GM12878 (cell line): ENCODE results near the gene PHLPP1. TPM values are rescaled to one million over a fixed set of nuclear protein-coding genes. Genes with fewer than 3 reads are reported as not detected.

Source experiments
- ATAC-seq: fragments of 200-7000 bp; cut with Tn5 transposase; 3 replicates; pipeline ENCODE4 v1.9.1; 2020; ENCODE audit warnings: mild to moderate bottlenecking, moderate library complexity
- BruUV-seq: library from RNA; stranded (reverse); fragments of 400-500 nt; replicated peaks from 2 replicates; lab custom pipeline; 2021; lab: Mats Ljungman, UMichigan
- CTCF ChIA-PET: fragments of 300-600 bp; sonication (Branson Sonifier 250); formaldehyde crosslinking; extraction: SDS; loops from one replicate; lab custom pipeline; 2021; ENCODE audit warnings: inconsistent platforms; lab: Yijun Ruan, JAX
- POLR2A ChIA-PET: fragments of 350-600 bp; formaldehyde crosslinking; extraction: SDS; loops from one replicate; lab custom pipeline; 2021; ENCODE audit warnings: inconsistent platforms; lab: Charles Lee
- RAD21 ChIA-PET: fragments of 300-600 bp; sonication (Branson Sonifier 250); formaldehyde crosslinking; loops from one replicate; lab custom pipeline; 2023; ENCODE audit warnings: antibody characterized with exemption; ENCODE audit not compliant: unreplicated experiment; lab: Charles Lee
- SMC1A ChIA-PET: fragments of 300-600 bp; sonication (Branson Sonifier 250); formaldehyde crosslinking; loops from one replicate; lab custom pipeline; 2023; ENCODE audit not compliant: unreplicated experiment, uncharacterized antibody; lab: Charles Lee
- DNase-seq: peaks from one replicate; pipeline ENCODE4 v3.0.0-alpha.2; 2011; ENCODE audit warnings: low read depth, low spot score
- FAIRE-seq: peaks from 3 replicates; lab custom pipeline; 2011; peaks lifted over from hg19 to GRCh38; lab: Jason Lieb, UNC
- H2AFZ ChIP-seq: 2 replicates; pipeline ENCODE4 v1.6.0; 2011; ENCODE audit warnings: low read depth, low read length, control low read depth; ENCODE audit not compliant: control insufficient read depth
- H3K27ac ChIP-seq: 2 replicates; pipeline ENCODE4 v1.5.1; 2011; ENCODE audit warnings: control low read depth; ENCODE audit not compliant: control insufficient read depth, insufficient read depth
- H3K27me3 ChIP-seq, 2 experiments: replicated peaks in 1 of 2; 2 replicates each; pipeline versions ENCODE4 v1.6.0 to v1.6.1; 2011; ENCODE audit warnings: low read length in 1 of 2; ENCODE audit not compliant: control insufficient read depth in 2 of 2, insufficient read depth in 2 of 2
- H3K36me3 ChIP-seq, 2 experiments: 2 replicates each; pipeline ENCODE4 v1.5.1; 2011; ENCODE audit warnings: low read length in 1 of 2; ENCODE audit not compliant: control insufficient read depth in 2 of 2, insufficient read depth in 2 of 2
- H3K4me1 ChIP-seq: 2 replicates; pipeline ENCODE4 v1.6.1; 2011; ENCODE audit warnings: mild to moderate bottlenecking, low read length, moderate library complexity, mixed read lengths; ENCODE audit not compliant: control insufficient read depth, insufficient read depth
- H3K4me2 ChIP-seq: 2 replicates; pipeline ENCODE4 v1.6.0; 2011; ENCODE audit warnings: control low read depth; ENCODE audit not compliant: control insufficient read depth, insufficient read depth
- H3K4me3 ChIP-seq: fragments of 200-600 bp; sonication (generic); 2 replicates; pipeline ENCODE4 v1.5.1; 2016
- H3K79me2 ChIP-seq: 2 replicates; pipeline ENCODE4 v1.6.0; 2011; ENCODE audit warnings: low read length; ENCODE audit not compliant: control insufficient read depth, insufficient read depth
- H3K9ac ChIP-seq: 2 replicates; pipeline ENCODE4 v1.8.0; 2011; ENCODE audit warnings: low read length, control low read depth, mixed read lengths; ENCODE audit not compliant: control insufficient read depth, insufficient read depth
- H3K9me3 ChIP-seq: replicated peaks from 3 replicates; pipeline ENCODE4 v1.5.1; 2011; ENCODE audit warnings: mild to moderate bottlenecking, low read length; ENCODE audit not compliant: control insufficient read depth, insufficient read depth
- H4K20me1 ChIP-seq: 2 replicates; pipeline ENCODE4 v1.6.0; 2011; ENCODE audit not compliant: control insufficient read depth, insufficient read depth
- BMI1 ChIP-seq: fragments of 450-650 bp; IDR thresholded peaks from 2 replicates; pipeline ENCODE4 v1.6.1; 2016; ENCODE audit warnings: mild to moderate bottlenecking, moderate library complexity, borderline replicate concordance
- EP300 ChIP-seq, 2 experiments: fragments of 150-350 bp in 1 of 2; IDR thresholded peaks; 2 replicates each; pipeline ENCODE4 v1.6.1; 2011 to 2012; ENCODE audit warnings: low read depth in 2 of 2, low read length in 2 of 2, borderline replicate concordance in 1 of 2, improper control_type of control experiment in 1 of 2, inconsistent platforms in 1 of 2; ENCODE audit not compliant: control insufficient read depth in 1 of 2
- HDAC2 ChIP-seq: fragments of 200-600 bp; sonication (generic); IDR thresholded peaks from 2 replicates; pipeline ENCODE4 v1.6.1; 2017
- LARP7 ChIP-seq: fragments of 450-650 bp; IDR thresholded peaks from 2 replicates; pipeline ENCODE4 v1.6.1; 2017; ENCODE audit warnings: mild to moderate bottlenecking
- MEF2B ChIP-seq: fragments of 450-650 bp; IDR thresholded peaks from 2 replicates; pipeline ENCODE4 v1.6.1; 2018; ENCODE audit warnings: mild to moderate bottlenecking, moderate library complexity; ENCODE audit not compliant: partially characterized antibody, poor library complexity, severe bottlenecking
- NFYB ChIP-seq: IDR thresholded peaks from 2 replicates; pipeline ENCODE4 v1.6.1; 2011; ENCODE audit warnings: low read depth, mild to moderate bottlenecking, low read length, improper control_type of control experiment, moderate library complexity; ENCODE audit not compliant: insufficient read depth
- RAD21 ChIP-seq: IDR thresholded peaks from 2 replicates; pipeline ENCODE4 v1.6.1; 2011; ENCODE audit warnings: mild to moderate bottlenecking, low read depth, low read length, moderate library complexity; ENCODE audit not compliant: insufficient read depth
- SIX5 ChIP-seq: IDR thresholded peaks from 2 replicates; pipeline ENCODE4 v1.6.1; 2011; ENCODE audit warnings: mild to moderate bottlenecking, low read depth, low read length, moderate library complexity; ENCODE audit not compliant: severe bottlenecking
- SP1 ChIP-seq: IDR thresholded peaks from one replicate; pipeline ENCODE4 v1.6.1; 2011; ENCODE audit warnings: low read depth, low read length
- WRNIP1 ChIP-seq: IDR thresholded peaks from 2 replicates; pipeline ENCODE4 v1.6.1; 2011; ENCODE audit warnings: low read depth, low read length, improper control_type of control experiment, borderline replicate concordance
- ZNF24 ChIP-seq: fragments of 450-650 bp; IDR thresholded peaks from 2 replicates; pipeline ENCODE4 v1.6.1; 2017; ENCODE audit warnings: antibody characterized with exemption, mild to moderate bottlenecking
- WGBS: methylation state at CpG from one replicate; pipeline ENCODE4 v1.1.6; 2016; ENCODE audit warnings: low lambda C conversion rate; ENCODE audit not compliant: insufficient replicate concordance, insufficient coverage; ENCODE audit errors: missing lambda C conversion rate; 5-methylcytosine and 5-hydroxymethylcytosine counted together
- in situ Hi-C: fragments of 300-500 bp; cut with MboI; formaldehyde crosslinking; loops from 9 replicates; pipeline ENCODE4 v1.14.3; 2018; ENCODE audit warnings: mixed read lengths
- intact Hi-C: fragments of 100-400 bp; cut with micrococcal nuclease; formaldehyde crosslinking; loops from one replicate; pipeline ENCODE4 v1.14.2; 2022; ENCODE audit not compliant: unreplicated experiment
- polyA plus RNA-seq, 11 experiments: library from polyadenylated mRNA; depleted of rRNA in 4 of 11; unstranded in 6 of 11; stranded (reverse) in 5 of 11; fragments of >200 nt; fragmentation: Nextera tagmentation in 4 of 11; fragmentation: Illumina TruSeq in 1 of 11; extraction: Ambion mirVana in 4 of 11; extraction: Trizol in 1 of 11; gene quantifications; 1 replicate in 1 of 11; 2 replicates in 10 of 11; pipeline versions ENCODE4 v1.2.1 to v1.2.3, GENCODE V29; 2011 to 2016; ENCODE audit warnings: inconsistent platforms in 2 of 11, missing spikeins in 2 of 11, low read depth in 1 of 11
- total RNA-seq, 4 experiments: library from RNA; depleted of rRNA in 3 of 4; stranded (reverse); fragments of >200 nt in 3 of 4; fragmentation: Illumina TruSeq in 1 of 4; extraction: Trizol in 1 of 4; gene quantifications; 2 replicates each; pipeline versions ENCODE4 v1.2.1 to v1.2.3, GENCODE V29; 2013 to 2021
- TF ChIP-seq, protein P1 (sequence below): fragments of 450-650 bp; IDR thresholded peaks from 2 replicates; pipeline ENCODE4 v1.6.1; 2017; ENCODE audit warnings: mild to moderate bottlenecking, moderate library complexity
- TF ChIP-seq, protein P2 (sequence below): fragments of 450-650 bp; IDR thresholded peaks from 2 replicates; pipeline ENCODE4 v1.6.1; 2017; ENCODE audit warnings: mild to moderate bottlenecking, low read depth, inconsistent platforms; ENCODE audit not compliant: poor library complexity, severe bottlenecking
- TF ChIP-seq, protein P3 (sequence below): fragments of 450-650 bp; IDR thresholded peaks from 2 replicates; pipeline ENCODE4 v1.6.1; 2017; ENCODE audit warnings: borderline replicate concordance
- TF ChIP-seq, protein P4 (sequence below), 3 experiments: IDR thresholded peaks in 2 of 3; conservative IDR thresholded peaks in 1 of 3; 2 replicates each; pipeline ENCODE4 v1.5.1; 2011; ENCODE audit warnings: low read depth in 3 of 3, low read length in 3 of 3, mild to moderate bottlenecking in 3 of 3, control low read depth in 2 of 3, moderate library complexity in 2 of 3, inconsistent platforms in 1 of 3, mixed read lengths in 1 of 3; ENCODE audit not compliant: control insufficient read depth in 2 of 3, insufficient read depth in 1 of 3; ENCODE audit errors: extremely low read depth in 1 of 3

PHLPP1 gene
- total and polyA plus RNA-seq, 10 of the 15 experiments (the other 5 are each of a cell fraction or from before 2014, with no cell fraction given) = 0.42 to 7.0 (median 1.9) TPM

DNA sequence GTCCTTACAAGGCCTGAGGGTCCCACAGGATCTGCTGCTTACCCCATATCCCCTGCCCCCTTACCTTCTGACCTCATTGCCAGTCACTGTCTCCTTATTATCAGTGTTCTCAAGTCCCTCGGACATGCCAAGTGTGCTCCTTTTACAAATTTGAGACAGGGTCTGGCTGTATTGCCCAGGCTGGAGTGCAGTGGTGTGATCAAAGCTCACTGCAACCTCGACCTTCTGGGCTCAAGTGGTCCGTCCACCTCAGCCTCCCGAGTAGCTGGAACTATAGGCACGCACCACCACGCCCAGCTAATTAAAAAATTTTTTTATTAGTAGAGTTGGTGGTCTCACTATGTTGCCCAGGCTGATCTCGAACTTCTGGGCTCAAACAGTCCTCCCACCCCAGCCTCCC is 141.0 kb downstream of the PHLPP1 start:
- Histone ChIP-seq H3K4me3 (no peak overlapping the region), H3K9ac (no peak overlapping the region), H3K4me2 (no peak overlapping the region), H3K79me2 (no peaks in the 10 kb centered on the region), H4K20me1 (no peaks in the 10 kb centered on the region), H3K4me1 (no peaks in the 10 kb centered on the region; the same call in 1 of the 2 replicates), H3K27me3 (no peaks in the 10 kb centered on the region), H2AFZ (no peak overlapping the region), H3K27ac (no peak overlapping the region), H3K9me3 (no peaks in the 10 kb centered on the region), H3K36me3 (no peaks in the 10 kb centered on the region)
- DNase-seq (no peak), FAIRE-seq (no peak), ATAC-seq (no peak)
- SMC1A ChIA-PET = no interaction called here
- intact Hi-C loops = no loop called here
- RAD21 ChIA-PET = no interaction called here
- in situ Hi-C loops = no loop called here
- WGBS = 32% methylated on average over 7 of the region's 7 CpGs
- BruUV-seq = no TSS peak
- POLR2A ChIA-PET = no interaction called here
- CTCF ChIA-PET = interaction anchor here (0.6 kb wide), 1 partner anchor 102 kb away, joined by 3 read pairs; no protein-coding TSS in a partner anchor
- TF ChIP-seq LARP7 (no peak), RAD21 (no peak), SIX5 (no peak), NFYB (no peak), EP300 (IDR thresholded peaks at IDR 0.05; ENCODE audit: borderline replicate concordance in 1 of 2, control insufficient read depth in 1 of 2, low read depth in 2 of 2, low read length in 2 of 2) (no peak), MEF2B (no peak), HDAC2 (no peak), BMI1 (no peak), WRNIP1 (no peak), SP1 (no peak), ZNF24 (no peak)
- TF ChIP-seq, protein P1, sequence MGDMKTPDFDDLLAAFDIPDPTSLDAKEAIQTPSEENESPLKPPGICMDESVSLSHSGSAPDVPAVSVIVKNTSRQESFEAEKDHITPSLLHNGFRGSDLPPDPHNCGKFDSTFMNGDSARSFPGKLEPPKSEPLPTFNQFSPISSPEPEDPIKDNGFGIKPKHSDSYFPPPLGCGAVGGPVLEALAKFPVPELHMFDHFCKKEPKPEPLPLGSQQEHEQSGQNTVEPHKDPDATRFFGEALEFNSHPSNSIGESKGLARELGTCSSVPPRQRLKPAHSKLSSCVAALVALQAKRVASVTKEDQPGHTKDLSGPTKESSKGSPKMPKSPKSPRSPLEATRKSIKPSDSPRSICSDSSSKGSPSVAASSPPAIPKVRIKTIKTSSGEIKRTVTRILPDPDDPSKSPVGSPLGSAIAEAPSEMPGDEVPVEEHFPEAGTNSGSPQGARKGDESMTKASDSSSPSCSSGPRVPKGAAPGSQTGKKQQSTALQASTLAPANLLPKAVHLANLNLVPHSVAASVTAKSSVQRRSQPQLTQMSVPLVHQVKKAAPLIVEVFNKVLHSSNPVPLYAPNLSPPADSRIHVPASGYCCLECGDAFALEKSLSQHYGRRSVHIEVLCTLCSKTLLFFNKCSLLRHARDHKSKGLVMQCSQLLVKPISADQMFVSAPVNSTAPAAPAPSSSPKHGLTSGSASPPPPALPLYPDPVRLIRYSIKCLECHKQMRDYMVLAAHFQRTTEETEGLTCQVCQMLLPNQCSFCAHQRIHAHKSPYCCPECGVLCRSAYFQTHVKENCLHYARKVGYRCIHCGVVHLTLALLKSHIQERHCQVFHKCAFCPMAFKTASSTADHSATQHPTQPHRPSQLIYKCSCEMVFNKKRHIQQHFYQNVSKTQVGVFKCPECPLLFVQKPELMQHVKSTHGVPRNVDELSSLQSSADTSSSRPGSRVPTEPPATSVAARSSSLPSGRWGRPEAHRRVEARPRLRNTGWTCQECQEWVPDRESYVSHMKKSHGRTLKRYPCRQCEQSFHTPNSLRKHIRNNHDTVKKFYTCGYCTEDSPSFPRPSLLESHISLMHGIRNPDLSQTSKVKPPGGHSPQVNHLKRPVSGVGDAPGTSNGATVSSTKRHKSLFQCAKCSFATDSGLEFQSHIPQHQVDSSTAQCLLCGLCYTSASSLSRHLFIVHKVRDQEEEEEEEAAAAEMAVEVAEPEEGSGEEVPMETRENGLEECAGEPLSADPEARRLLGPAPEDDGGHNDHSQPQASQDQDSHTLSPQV = no peak
- TF ChIP-seq, protein P2, sequence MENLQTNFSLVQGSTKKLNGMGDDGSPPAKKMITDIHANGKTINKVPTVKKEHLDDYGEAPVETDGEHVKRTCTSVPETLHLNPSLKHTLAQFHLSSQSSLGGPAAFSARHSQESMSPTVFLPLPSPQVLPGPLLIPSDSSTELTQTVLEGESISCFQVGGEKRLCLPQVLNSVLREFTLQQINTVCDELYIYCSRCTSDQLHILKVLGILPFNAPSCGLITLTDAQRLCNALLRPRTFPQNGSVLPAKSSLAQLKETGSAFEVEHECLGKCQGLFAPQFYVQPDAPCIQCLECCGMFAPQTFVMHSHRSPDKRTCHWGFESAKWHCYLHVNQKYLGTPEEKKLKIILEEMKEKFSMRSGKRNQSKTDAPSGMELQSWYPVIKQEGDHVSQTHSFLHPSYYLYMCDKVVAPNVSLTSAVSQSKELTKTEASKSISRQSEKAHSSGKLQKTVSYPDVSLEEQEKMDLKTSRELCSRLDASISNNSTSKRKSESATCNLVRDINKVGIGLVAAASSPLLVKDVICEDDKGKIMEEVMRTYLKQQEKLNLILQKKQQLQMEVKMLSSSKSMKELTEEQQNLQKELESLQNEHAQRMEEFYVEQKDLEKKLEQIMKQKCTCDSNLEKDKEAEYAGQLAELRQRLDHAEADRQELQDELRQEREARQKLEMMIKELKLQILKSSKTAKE = no peak
- TF ChIP-seq, protein P3, sequence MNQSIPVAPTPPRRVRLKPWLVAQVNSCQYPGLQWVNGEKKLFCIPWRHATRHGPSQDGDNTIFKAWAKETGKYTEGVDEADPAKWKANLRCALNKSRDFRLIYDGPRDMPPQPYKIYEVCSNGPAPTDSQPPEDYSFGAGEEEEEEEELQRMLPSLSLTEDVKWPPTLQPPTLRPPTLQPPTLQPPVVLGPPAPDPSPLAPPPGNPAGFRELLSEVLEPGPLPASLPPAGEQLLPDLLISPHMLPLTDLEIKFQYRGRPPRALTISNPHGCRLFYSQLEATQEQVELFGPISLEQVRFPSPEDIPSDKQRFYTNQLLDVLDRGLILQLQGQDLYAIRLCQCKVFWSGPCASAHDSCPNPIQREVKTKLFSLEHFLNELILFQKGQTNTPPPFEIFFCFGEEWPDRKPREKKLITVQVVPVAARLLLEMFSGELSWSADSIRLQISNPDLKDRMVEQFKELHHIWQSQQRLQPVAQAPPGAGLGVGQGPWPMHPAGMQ = no peak
- TF ChIP-seq, protein P4, sequence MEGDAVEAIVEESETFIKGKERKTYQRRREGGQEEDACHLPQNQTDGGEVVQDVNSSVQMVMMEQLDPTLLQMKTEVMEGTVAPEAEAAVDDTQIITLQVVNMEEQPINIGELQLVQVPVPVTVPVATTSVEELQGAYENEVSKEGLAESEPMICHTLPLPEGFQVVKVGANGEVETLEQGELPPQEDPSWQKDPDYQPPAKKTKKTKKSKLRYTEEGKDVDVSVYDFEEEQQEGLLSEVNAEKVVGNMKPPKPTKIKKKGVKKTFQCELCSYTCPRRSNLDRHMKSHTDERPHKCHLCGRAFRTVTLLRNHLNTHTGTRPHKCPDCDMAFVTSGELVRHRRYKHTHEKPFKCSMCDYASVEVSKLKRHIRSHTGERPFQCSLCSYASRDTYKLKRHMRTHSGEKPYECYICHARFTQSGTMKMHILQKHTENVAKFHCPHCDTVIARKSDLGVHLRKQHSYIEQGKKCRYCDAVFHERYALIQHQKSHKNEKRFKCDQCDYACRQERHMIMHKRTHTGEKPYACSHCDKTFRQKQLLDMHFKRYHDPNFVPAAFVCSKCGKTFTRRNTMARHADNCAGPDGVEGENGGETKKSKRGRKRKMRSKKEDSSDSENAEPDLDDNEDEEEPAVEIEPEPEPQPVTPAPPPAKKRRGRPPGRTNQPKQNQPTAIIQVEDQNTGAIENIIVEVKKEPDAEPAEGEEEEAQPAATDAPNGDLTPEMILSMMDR (IDR thresholded peaks at IDR 0.05 in 2 of 3, conservative IDR thresholded peaks at IDR 0.05 in 1 of 3; ENCODE audit: control insufficient read depth in 2 of 3, extremely low read depth in 1 of 3, insufficient read depth in 1 of 3, low read depth in 3 of 3, low read length in 3 of 3) = no peak
